Activated T-helper 1 cell treated with anti-CD3 and anti-CD28 coated beads, Interleukin-12 subunit alpha, Interleukin-12 subunit beta, Interleukin-2, Interleukin-4 antibody, amounts not matched to agents 30 ng/mL and 10 ng/mL and 1 ng/mL, durations not matched to agents 14 hours and 24 hours and 36 hours (primary cell): Measurements from ENCODE around the gene PLEKHF1. TPM values are rescaled to one million over a fixed set of nuclear protein-coding genes. Genes with fewer than 3 reads are reported as not detected.

Source experiments
- DNase-seq: peaks from one replicate; pipeline ENCODE4 v3.0.0; 2021; ENCODE audit warnings: low spot score
- H3K27ac Mint-ChIP-seq: one replicate; pipeline ENCODE4 v1.8.0; 2021; ENCODE audit warnings: mild to moderate bottlenecking, mixed read lengths
- H3K27me3 Mint-ChIP-seq: one replicate; pipeline ENCODE4 v1.8.0; 2022; ENCODE audit warnings: mild to moderate bottlenecking, moderate library complexity, mixed read lengths; ENCODE audit not compliant: insufficient read depth
- H3K36me3 Mint-ChIP-seq: one replicate; pipeline ENCODE4 v1.8.0; 2021; ENCODE audit warnings: low read depth, mixed read lengths
- H3K4me1 Mint-ChIP-seq: one replicate; pipeline ENCODE4 v1.8.0; 2021; ENCODE audit warnings: low read depth, mixed read lengths
- H3K4me3 Mint-ChIP-seq: one replicate; pipeline ENCODE4 v1.8.0; 2021; ENCODE audit warnings: mild to moderate bottlenecking, moderate library complexity, mixed read lengths
- H3K9me3 Mint-ChIP-seq: one replicate; pipeline ENCODE4 v1.8.0; 2021; ENCODE audit warnings: mixed read lengths
- intact Hi-C: fragments of 100-400 bp; cut with micrococcal nuclease; formaldehyde crosslinking; loops from one replicate; pipeline ENCODE4 v1.15.1; 2024
- total RNA-seq: library from RNA; stranded (reverse); gene quantifications from 2 replicates; pipeline ENCODE4 v1.2.3, GENCODE V29; 2022

PLEKHF1 gene
- total RNA-seq, 1 donor from 2014 or later: 30.9 TPM

GRCh38 chr19:29641597-29641996 lies 23.7 kb upstream of the PLEKHF1 start:
- peaks cover 20% of the 10 kb centered on the region for H3K4me1 Mint-ChIP-seq
- H3K4me3 Mint-ChIP-seq: no peak overlapping the region
- no peak overlapping the region for H3K27ac Mint-ChIP-seq
- intact Hi-C loops: no loop called here
- peaks cover 6% of the 10 kb centered on the region for H3K27me3 Mint-ChIP-seq
- H3K9me3 Mint-ChIP-seq: no peaks in the 10 kb centered on the region
- DNase-seq: no peak
- H3K36me3 Mint-ChIP-seq: no peaks in the 10 kb centered on the region

DNA sequence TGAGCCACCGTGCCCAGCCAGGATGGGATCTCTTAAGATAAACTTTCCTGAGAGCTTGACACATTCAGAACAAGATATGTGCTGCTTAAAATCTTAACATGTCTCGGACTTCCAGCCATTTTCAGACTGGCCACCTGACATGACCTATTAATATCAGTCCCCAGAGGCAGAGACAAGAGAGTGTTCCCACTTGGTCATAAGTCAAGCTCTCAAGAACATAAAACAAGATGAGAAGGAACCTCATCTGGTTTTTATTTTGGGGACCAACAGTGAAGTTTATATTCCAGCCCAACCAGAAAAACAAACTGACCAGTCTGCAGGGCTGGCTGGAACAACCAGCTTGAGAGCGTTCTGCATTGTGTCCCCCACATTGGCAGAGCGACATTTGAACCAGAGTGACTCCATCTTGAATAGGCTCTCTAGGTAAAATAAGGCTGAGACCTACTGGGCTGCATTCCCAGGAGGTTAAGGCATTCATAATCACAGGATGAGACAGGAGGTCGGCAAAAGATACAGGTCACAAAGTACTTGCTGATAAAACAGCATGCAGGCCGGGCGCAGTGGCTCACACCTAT lies 21.8 kb upstream of the PLEKHF1 start:
- H3K4me3 Mint-ChIP-seq: no peak overlapping the region
- peaks cover 20% of the 10 kb centered on the region for H3K4me1 Mint-ChIP-seq
- no peak overlapping the region for H3K27ac Mint-ChIP-seq
- intact Hi-C loops: no loop called here
- no peaks in the 10 kb centered on the region for H3K9me3 Mint-ChIP-seq
- no peaks in the 10 kb centered on the region for H3K36me3 Mint-ChIP-seq
- no peak for DNase-seq
- H3K27me3 Mint-ChIP-seq: peaks cover 6% of the 10 kb centered on the region

- H3K27me3 Mint-ChIP-seq: peaks cover 6% of the 10 kb centered on the region
- H3K4me3 Mint-ChIP-seq: no peak overlapping the region
- no peak overlapping the region for H3K27ac Mint-ChIP-seq
- no peaks in the 10 kb centered on the region for H3K36me3 Mint-ChIP-seq
- no peaks in the 10 kb centered on the region for H3K9me3 Mint-ChIP-seq
- H3K4me1 Mint-ChIP-seq: peaks cover 20% of the 10 kb centered on the region
- no peak for DNase-seq
- intact Hi-C loops: no loop called here
Observed at GRCh38 chr19:29644210-29644609, 21.1 kb upstream of the PLEKHF1 start.

GRCh38 chr19:29645491-29645867 lies 19.8 kb upstream of the PLEKHF1 start:
- intact Hi-C loops: no loop called here
- H3K27ac Mint-ChIP-seq: no peak overlapping the region
- no peak for DNase-seq
- H3K4me3 Mint-ChIP-seq: no peak overlapping the region
- peaks cover 4% of the 10 kb centered on the region for H3K27me3 Mint-ChIP-seq
- no peaks in the 10 kb centered on the region for H3K9me3 Mint-ChIP-seq
- H3K36me3 Mint-ChIP-seq: no peaks in the 10 kb centered on the region
- H3K4me1 Mint-ChIP-seq: peaks cover 20% of the 10 kb centered on the region

DNA sequence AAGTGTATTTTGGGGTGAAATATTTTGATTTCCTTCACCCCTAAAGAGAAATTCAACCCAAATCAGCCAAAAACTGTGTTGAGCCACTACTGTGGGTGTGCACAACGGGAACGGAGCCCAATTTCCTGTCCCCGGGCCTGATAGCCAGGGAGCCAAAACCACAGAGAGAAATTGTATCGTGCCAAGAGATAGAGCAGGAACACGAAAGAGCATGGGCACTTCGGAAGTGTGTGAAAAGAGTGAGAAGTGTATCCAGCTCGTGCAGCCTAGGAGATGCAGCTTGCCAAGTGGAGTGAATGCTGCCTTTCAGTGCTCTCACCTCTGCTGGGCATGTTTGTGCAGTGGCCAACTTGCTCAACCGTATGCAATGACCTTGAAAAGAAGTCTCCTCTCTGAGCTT lies 19.4 kb upstream of the PLEKHF1 start:
- H3K36me3 Mint-ChIP-seq: no peaks in the 10 kb centered on the region
- H3K4me1 Mint-ChIP-seq: peaks cover 20% of the 10 kb centered on the region
- no peaks in the 10 kb centered on the region for H3K9me3 Mint-ChIP-seq
- no peak for DNase-seq
- no peak overlapping the region for H3K4me3 Mint-ChIP-seq
- intact Hi-C loops: no loop called here
- H3K27ac Mint-ChIP-seq: peak overlapping the region; percentile 36
- H3K27me3 Mint-ChIP-seq: peaks cover 4% of the 10 kb centered on the region

DNA sequence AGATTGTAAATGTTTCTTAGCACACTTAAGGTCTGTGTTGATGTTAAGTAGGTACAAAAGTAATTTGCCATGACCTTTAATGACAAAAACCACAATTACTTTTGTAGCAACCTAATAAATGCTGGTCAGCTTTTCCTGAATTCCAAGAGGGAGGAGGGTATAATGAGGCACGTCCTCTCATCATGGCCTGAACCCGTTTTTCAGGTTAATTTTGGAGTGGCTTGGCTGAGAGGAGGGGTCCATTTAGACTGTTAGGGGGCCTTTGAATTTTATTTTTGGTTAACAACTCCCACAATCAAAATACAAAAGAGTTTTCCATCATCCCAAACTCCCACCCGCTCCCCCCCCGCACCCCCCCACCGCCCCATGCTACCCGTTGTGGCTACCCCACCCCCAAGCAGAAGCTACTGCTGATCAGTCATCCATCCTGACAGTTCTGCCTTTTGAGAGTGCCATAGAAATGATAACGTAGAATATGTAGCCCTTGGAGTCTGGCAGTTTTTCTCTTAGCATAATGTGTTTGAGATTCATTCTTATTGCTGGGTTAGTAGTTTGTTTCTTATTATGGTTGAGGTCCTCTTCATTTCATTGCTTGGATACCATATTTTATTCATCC lies 14.4 kb upstream of the PLEKHF1 start:
- peaks cover 18% of the 10 kb centered on the region for H3K27me3 Mint-ChIP-seq
- no peaks in the 10 kb centered on the region for H3K36me3 Mint-ChIP-seq
- H3K27ac Mint-ChIP-seq: no peak overlapping the region
- intact Hi-C loops: no loop called here
- H3K9me3 Mint-ChIP-seq: peaks cover 11% of the 10 kb centered on the region
- H3K4me3 Mint-ChIP-seq: no peak overlapping the region
- no peak for DNase-seq
- H3K4me1 Mint-ChIP-seq: peaks cover 29% of the 10 kb centered on the region

DNA sequence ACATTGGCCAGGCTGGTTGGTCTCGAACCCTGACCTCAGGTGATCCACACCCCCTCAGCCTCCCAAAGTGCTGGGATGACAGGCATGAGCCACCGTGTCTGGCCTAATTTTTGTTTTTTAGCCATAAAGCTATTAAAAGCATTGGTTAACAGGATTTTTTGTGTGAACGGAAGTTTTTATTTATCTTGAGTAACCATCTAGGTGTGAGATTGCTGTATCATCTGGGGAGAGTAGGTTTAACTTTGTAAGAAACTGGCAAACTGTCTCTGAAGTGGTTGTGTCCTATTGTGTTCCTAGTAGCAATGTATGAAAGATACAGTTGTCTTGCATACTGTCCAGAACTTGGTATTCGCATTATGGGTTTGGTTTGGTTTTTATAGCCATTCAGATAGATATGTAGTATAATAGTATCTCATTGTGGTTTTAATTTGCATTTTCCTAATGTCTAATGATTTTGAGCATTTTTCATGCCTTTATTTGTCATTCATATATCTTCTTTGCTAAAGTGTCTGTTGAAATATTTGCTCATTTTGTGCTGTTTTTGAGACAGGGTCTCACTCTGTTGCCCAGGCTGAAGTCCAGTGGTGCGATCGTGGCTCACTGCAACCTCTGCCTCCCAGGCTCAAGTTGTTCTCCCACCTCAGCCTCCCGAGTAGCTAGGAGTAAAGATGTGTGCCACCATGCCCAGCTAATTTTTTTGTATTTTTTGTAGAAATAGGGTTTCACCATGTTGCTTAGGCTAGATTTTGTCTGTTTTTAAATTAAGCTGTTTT lies 13.5 kb upstream of the PLEKHF1 start:
- Mint-ChIP-seq H3K27ac (no peak overlapping the region), H3K36me3 (no peaks in the 10 kb centered on the region), H3K4me3 (no peak overlapping the region), H3K27me3 (peaks cover 18% of the 10 kb centered on the region), H3K9me3 (peaks cover 11% of the 10 kb centered on the region), H3K4me1 (peaks cover 23% of the 10 kb centered on the region)
- DNase-seq: no peak
- intact Hi-C loops: no loop called here

- Mint-ChIP-seq H3K36me3 (no peaks in the 10 kb centered on the region), H3K9me3 (peaks cover 11% of the 10 kb centered on the region), H3K27ac (no peak overlapping the region), H3K4me1 (peaks cover 23% of the 10 kb centered on the region), H3K27me3 (peaks cover 20% of the 10 kb centered on the region), H3K4me3 (no peak overlapping the region)
- DNase-seq: no peak
- intact Hi-C loops: no loop called here
Observed at GRCh38 chr19:29653398-29653797, 11.9 kb upstream of the PLEKHF1 start.

DNA sequence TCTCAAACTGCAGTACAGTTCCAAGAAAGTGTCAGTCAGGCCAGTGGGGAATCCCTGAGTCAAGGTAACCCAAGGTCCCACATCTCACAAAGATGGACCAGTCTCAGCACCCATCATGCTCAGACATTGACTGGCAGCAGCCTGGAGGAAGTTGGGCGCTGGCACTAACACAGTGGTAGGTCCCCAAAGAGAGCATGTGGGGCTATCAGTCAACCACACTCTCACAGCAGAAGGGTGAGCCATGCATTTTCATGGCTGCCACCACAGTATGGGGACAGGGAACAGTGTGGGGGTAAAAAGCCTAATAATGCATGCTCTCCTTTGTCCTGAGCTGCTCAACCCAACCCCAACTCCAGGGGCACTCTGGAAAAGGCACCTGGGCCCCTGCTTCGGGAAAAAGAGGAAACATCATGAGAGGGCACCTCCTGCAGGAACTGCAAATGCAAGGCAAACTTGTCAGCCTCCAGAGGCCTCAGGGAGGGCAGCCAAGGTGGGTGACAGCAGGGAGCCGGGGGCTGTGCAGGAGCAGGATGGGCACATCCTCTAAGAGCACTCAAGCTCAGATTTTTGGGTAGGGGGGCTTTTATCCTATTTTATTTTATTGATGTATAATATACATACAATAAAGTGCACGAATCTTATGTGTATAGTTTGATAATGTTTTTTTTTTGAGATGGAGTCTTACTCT lies 9.5 kb upstream of the PLEKHF1 start:
- Mint-ChIP-seq H3K4me3 (no peak overlapping the region), H3K27ac (no peak overlapping the region), H3K4me1 (peaks cover 26% of the 10 kb centered on the region), H3K9me3 (peaks cover 11% of the 10 kb centered on the region), H3K27me3 (peaks cover 20% of the 10 kb centered on the region), H3K36me3 (no peaks in the 10 kb centered on the region)
- intact Hi-C loops: no loop called here
- no peak for DNase-seq

- intact Hi-C loops: no loop called here
- Mint-ChIP-seq H3K36me3 (no peaks in the 10 kb centered on the region), H3K4me1 (peaks cover 33% of the 10 kb centered on the region), H3K27me3 (peaks cover 7% of the 10 kb centered on the region), H3K4me3 (no peak overlapping the region), H3K9me3 (peaks cover 6% of the 10 kb centered on the region), H3K27ac (no peak overlapping the region)
- no peak for DNase-seq
Observed at GRCh38 chr19:29658221-29658991, 6.9 kb upstream of the PLEKHF1 start.

DNA sequence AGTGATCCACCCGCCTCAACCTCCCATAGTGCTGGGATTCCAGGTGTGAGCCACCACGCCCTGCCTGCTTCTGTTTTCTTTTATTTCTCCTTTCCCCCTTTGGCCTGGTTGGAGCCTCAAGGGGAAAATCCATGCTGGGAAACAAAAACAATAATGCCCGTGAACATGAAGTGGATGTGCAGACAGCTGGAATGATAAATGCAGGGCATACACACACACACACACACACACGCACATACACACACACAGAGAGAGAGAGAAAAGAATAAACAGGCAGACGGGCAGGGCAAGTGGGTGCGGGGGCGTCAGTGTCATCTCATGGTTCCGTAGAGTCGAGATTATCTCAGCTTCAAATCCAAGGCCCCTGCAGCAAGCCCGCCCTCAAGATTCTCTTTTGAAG lies 4.4 kb upstream of the PLEKHF1 start:
- peak overlapping the region; percentile 72 for H3K27ac Mint-ChIP-seq
- H3K4me1 Mint-ChIP-seq: peaks cover 31% of the 10 kb centered on the region
- intact Hi-C loops: no loop called here
- peaks cover 2% of the 10 kb centered on the region for H3K27me3 Mint-ChIP-seq
- no peaks in the 10 kb centered on the region for H3K36me3 Mint-ChIP-seq
- H3K4me3 Mint-ChIP-seq: no peak overlapping the region
- no peak for DNase-seq
- no peaks in the 10 kb centered on the region for H3K9me3 Mint-ChIP-seq

- intact Hi-C loops: loop anchor here (1.0 to 2.0 kb wide), 3 partner anchors 25 to 175 kb away; no protein-coding TSS in a partner anchor
- peaks cover 37% of the 10 kb centered on the region for H3K4me1 Mint-ChIP-seq
- no peak for DNase-seq
- no peaks in the 10 kb centered on the region for H3K9me3 Mint-ChIP-seq
- peaks cover 6% of the 10 kb centered on the region for H3K36me3 Mint-ChIP-seq
- peak overlapping the region; percentile 84 for H3K27ac Mint-ChIP-seq
- peak overlapping the region; percentile 57 for H3K4me3 Mint-ChIP-seq
- H3K27me3 Mint-ChIP-seq: peaks cover under 1% of the 10 kb centered on the region
Observed at GRCh38 chr19:29662278-29662603, 3.0 kb upstream of the PLEKHF1 start.
